ENCODE results near the gene KAZALD1.

GRCh38 chr10:101087376-101087775, 25.6 kb downstream of the KAZALD1 start:
- TF ChIP-seq MAX (IDR thresholded peaks at IDR 0.05): no peak
- no peak for TF ChIP-seq YY1 (IDR thresholded peaks at IDR 0.05; ENCODE audit: low read depth)
- TF ChIP-seq FOXM1 (IDR thresholded peaks at IDR 0.05; ENCODE audit: borderline replicate concordance, low read depth): no peak
- no peak for TF ChIP-seq TCF12 (IDR thresholded peaks at IDR 0.05; ENCODE audit: low read depth)
- no peak for TF ChIP-seq USF1 (IDR thresholded peaks at IDR 0.05)
- TF ChIP-seq REST (IDR thresholded peaks at IDR 0.05; ENCODE audit: low read depth): no peak
- TF ChIP-seq NFIC (IDR thresholded peaks at IDR 0.05): no peak
- TF ChIP-seq CREB1 (IDR thresholded peaks at IDR 0.05; ENCODE audit: low read depth): no peak
- no peak for TF ChIP-seq RAD21 (IDR thresholded peaks at IDR 0.05; ENCODE audit: low read depth)
- TF ChIP-seq EP300 (IDR thresholded peaks at IDR 0.05; ENCODE audit: borderline replicate concordance): no peak
- no peak for TF ChIP-seq TEAD4 (IDR thresholded peaks at IDR 0.05)
- no peak for TF ChIP-seq TAF1 (IDR thresholded peaks at IDR 0.05; ENCODE audit: low read depth)

Measured in Ishikawa (cell line).